Measurements from ENCODE around the gene CRMP1.
"Not testable (repeated sequence)": the region's sequence is repeated elsewhere in the genome, so short reads cannot be mapped to it uniquely, and the experiment has no call there.

DNA sequence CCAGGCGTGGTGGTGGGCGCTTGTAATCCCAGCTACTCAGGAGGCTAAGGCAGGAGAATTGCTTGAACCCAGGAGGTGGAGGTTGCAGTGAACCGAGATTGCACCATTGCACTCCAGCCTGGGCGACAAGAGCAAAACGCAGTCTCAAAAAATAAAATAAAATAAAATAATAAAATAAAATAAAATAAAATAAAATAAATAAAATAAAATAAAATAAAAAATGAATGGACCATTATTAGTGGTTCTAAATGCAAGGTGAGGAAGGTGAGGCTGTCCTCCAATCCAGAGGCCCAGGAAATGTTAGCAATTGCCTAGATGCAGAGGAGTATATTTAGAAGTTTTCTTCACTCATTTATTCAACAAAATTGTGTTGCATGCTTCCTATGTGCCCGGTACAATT lies 55.4 kb downstream of the CRMP1 start:
- TF ChIP-seq CTCF (IDR thresholded peaks at IDR 0.05); POLR2A (IDR thresholded peaks at IDR 0.05; ENCODE audit: low read depth): not testable (repeated sequence)

All from esophagus muscularis mucosa (tissue), 3 donors.